ENCODE results near the gene DLGAP3.

Gene DLGAP3

GRCh38 chr1:34929853-34930701 is 627 bp upstream of the DLGAP3 start:
- DNase-seq (ENCODE audit: low read depth), result no peak
- H3K4me3 ChIP-seq (ENCODE audit: low read depth, low read length), result peak overlapping the region; percentile 21

DNA sequence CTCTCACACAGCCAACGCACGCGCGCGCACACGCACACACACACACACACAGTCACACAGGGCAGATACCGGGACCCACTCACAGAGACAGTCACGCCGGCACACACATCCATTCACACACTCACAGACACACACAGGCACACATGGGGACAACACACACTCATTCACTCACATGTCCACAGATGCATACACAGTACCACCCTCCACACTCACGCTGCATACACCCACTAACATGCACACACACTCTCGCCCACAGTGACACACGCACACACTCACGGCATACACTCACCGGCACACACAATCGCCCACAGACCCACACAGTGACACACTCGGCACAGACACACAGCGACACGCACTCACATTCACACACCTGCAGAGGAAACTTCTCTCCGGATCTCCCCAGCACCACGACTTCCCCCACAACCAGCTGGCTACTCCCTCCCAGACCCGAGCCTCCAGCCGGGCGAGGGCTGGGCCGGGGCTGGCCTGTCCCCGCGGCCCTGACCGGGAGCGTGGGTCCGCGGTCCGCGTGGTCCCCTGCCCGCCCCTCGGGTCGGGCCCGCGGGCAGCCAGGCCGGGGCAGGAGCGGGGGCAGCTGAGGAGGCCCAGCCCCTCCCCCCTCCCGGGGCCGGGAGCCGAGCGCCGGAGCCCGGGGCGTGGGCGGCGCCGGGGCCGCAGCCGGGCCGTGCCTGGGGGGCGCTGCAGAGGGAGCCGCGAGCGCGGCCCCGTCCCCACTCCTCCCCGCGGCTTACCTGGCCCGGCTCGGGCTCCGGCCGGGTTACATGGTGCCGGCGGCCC is 552 bp downstream of the DLGAP3 start:
- no peak for DNase-seq (ENCODE audit: low read depth)
- peak overlapping the region; percentile 21 for H3K4me3 ChIP-seq (ENCODE audit: low read depth, low read length)

- H3K4me3 ChIP-seq (ENCODE audit: low read depth, low read length), result no peak overlapping the region
- no peak for DNase-seq (ENCODE audit: low read depth)
Observed at GRCh38 chr1:34928066-34928696, 1.3 kb downstream of the DLGAP3 start.

- H3K4me3 ChIP-seq (ENCODE audit: low read depth, low read length), result no peak overlapping the region
- DNase-seq (ENCODE audit: low read depth), result no peak
Observed at GRCh38 chr1:34927316-34927715, 2.1 kb downstream of the DLGAP3 start.

DNA sequence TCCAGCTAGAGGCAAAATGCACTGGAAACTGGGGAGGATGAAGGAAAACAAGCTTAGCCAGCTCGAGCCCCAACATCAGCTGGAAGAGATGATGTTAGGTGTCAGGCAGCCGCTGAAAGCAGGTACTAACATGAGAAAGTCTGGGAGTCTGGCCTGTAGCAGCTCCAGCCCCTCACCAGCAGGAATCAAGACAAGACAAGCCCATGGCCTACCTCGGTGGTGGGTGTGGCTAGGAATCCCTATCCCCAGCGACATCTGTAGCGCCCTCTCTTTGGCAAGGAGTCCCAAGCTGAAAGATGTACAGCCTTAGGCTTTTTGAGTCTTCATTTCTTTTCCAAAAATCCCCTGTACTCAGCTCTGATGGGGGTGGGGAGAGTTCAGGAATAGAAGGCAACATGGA is 2.6 kb downstream of the DLGAP3 start:
- no peak for DNase-seq (ENCODE audit: low read depth)
- H3K4me3 ChIP-seq (ENCODE audit: low read depth, low read length), result no peak overlapping the region

DNA sequence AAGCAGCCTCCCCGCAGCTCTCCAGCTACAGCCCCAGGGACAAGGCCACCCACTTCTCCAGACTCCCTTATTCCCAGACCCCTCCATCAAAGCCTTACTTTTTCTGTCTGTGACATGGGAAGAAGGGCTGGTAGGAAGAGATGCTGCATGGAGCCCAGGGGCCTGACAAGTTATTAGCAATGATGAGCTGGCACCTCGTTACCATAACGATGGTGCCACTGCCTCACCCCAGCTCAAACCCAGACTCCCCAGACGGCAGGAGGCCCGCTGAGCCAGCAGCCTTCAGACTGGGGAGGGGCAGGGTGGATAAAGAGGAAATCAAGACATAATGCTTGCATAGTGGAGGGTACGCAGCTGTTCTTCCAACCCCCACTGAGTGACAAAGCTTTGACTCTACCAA is 3.3 kb downstream of the DLGAP3 start:
- no peak overlapping the region for H3K4me3 ChIP-seq (ENCODE audit: low read depth, low read length)
- no peak for DNase-seq (ENCODE audit: low read depth)

GRCh38 chr1:34925730-34926129 is 3.7 kb downstream of the DLGAP3 start:
- H3K4me3 ChIP-seq (ENCODE audit: low read depth, low read length), result no peak overlapping the region
- no peak for DNase-seq (ENCODE audit: low read depth)

GRCh38 chr1:34924759-34925555 is 4.5 kb downstream of the DLGAP3 start:
- DNase-seq (ENCODE audit: low read depth), result peak; percentile 4
- no peak overlapping the region for H3K4me3 ChIP-seq (ENCODE audit: low read depth, low read length)

DNA sequence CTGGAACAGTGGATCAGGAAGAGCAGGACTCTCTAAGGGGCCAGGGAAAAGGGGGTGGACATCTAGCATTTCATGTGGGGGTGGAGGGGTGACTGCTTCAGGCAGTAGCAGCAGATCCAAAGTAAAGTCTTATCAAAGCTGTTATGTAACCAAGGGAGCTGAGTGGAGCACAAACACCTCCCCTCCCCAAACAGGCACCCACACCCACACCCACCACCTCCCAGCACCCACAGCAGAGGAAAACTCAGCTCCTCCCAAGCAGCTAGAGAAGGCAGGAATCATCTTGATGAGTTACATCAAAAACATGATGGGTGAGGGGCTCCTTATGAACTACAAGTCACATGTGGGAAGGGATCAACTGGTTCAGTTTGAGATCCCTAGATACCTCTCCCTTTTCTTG is 6.0 kb downstream of the DLGAP3 start:
- no peak overlapping the region for H3K4me3 ChIP-seq (ENCODE audit: low read depth, low read length)
- no peak for DNase-seq (ENCODE audit: low read depth)

GRCh38 chr1:34918977-34919561 is 10.4 kb downstream of the DLGAP3 start:
- DNase-seq (ENCODE audit: low read depth), result no peak
- no peak overlapping the region for H3K4me3 ChIP-seq (ENCODE audit: low read depth, low read length)

GRCh38 chr1:34918386-34918976 is 11.0 kb downstream of the DLGAP3 start:
- H3K4me3 ChIP-seq (ENCODE audit: low read depth, low read length), result no peak overlapping the region
- no peak for DNase-seq (ENCODE audit: low read depth)

DNA sequence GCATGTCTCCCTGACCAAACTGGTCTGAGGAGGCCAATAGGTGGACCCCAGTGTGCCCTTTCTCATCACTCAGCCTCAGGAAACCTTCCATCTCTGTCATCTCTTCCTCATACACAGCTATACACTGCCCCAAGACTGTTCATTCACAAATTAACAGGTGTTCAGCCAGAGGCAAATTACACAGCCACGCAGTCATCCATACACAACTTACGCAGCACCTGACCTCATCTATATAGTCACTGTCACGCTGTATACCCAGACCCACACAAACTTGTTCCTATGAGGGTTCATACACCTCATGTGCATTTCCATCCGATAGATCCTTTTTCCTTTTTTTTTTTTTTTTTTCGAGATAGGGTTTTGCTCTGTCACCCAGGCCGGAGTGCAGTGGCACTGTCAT is 12.4 kb downstream of the DLGAP3 start:
- DNase-seq (ENCODE audit: low read depth), result no peak
- H3K4me3 ChIP-seq (ENCODE audit: low read depth, low read length), result no peak overlapping the region

- H3K4me3 ChIP-seq (ENCODE audit: low read depth, low read length), result no peak overlapping the region
- DNase-seq (ENCODE audit: low read depth), result no peak
Observed at GRCh38 chr1:34916104-34916503, 13.3 kb downstream of the DLGAP3 start.

DNA sequence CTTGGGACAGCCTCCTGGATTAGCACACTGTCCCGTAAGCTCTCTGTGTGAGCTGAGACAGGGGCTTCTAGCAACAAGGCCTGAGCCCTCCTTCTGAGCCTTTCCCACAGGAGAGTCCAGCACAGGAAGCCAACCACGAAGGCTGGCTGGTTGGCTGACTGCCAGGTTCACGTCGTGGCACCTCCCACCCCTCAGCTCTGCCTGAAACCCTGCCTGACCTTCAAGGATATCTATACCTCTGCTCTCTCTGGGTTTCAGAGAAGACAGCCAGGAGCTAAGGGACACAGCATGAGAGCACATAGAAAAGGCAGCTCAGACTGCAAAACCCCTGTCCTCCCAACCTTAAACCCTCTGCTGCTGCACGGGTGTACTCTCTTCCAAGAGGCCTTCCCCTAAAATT is 13.9 kb downstream of the DLGAP3 start:
- no peak for DNase-seq (ENCODE audit: low read depth)

GRCh38 chr1:34914958-34915357 is 14.5 kb downstream of the DLGAP3 start:
- no peak overlapping the region for H3K4me3 ChIP-seq (ENCODE audit: low read depth, low read length)
- DNase-seq (ENCODE audit: low read depth), result no peak

More for the DNA sequence above, 13.9 kb downstream of the DLGAP3 start:
- no peak overlapping the region for H3K4me3 ChIP-seq (ENCODE audit: low read depth, low read length)

GRCh38 chr1:34911465-34911864 is 18.0 kb downstream of the DLGAP3 start:
- H3K4me3 ChIP-seq (ENCODE audit: low read depth, low read length), result no peak overlapping the region
- DNase-seq (ENCODE audit: low read depth), result no peak

DNA sequence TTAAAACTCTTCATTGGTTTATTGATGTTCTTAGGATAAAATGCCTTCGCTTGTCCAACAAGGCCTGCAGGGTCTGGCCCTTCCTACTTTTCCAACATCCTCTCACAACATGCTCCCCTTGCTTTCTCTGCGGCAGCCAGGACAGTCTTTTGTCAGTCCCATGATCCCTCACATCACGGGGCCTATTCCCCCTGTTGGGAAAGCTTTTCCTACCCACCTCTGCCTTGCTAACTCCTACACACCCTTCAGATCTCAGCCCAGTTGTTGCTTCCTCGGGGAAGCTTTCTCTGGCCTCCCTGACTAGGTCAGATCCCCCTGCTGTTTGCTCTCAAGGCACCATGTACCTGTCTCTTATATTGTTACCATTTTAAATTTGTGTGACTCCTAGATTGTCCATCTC is 19.0 kb downstream of the DLGAP3 start:
- no peak for DNase-seq (ENCODE audit: low read depth)
- H3K4me3 ChIP-seq (ENCODE audit: low read depth, low read length), result no peak overlapping the region

GRCh38 chr1:34908369-34908768 is 21.1 kb downstream of the DLGAP3 start:
- DNase-seq (ENCODE audit: low read depth), result no peak
- H3K4me3 ChIP-seq (ENCODE audit: low read depth, low read length), result no peak overlapping the region

All from skeletal muscle cell (primary cell).